Activated effector memory CD4-positive, alpha-beta T cell treated with anti-CD3 and anti-CD28 coated beads, Interleukin-2, amount 50 U/mL, for 16 hours (primary cell): ENCODE measurements around the gene BABAM2.

Experiments
- DNase-seq: peaks from one replicate; pipeline ENCODE4 v3.0.0-alpha.2; 2020

BABAM2 gene

GRCh38 chr2:28172114-28172898, 281.8 kb downstream of the BABAM2 start:
- DNase-seq: no peak

- DNase-seq: no peak
Measured at GRCh38 chr2:28173377-28173776, 282.8 kb downstream of the BABAM2 start.

GRCh38 chr2:28174211-28174610, 283.7 kb downstream of the BABAM2 start:
- no peak for DNase-seq

GRCh38 chr2:28175028-28175427, 284.5 kb downstream of the BABAM2 start:
- DNase-seq: no peak

GRCh38 chr2:28178946-28179345, 288.4 kb downstream of the BABAM2 start:
- DNase-seq: no peak

GRCh38 chr2:28181801-28182200, 291.3 kb downstream of the BABAM2 start:
- DNase-seq: no peak

- no peak for DNase-seq
Measured at GRCh38 chr2:28182348-28182747, 291.8 kb downstream of the BABAM2 start.

- DNase-seq: no peak
Measured at GRCh38 chr2:28185153-28185552, 294.6 kb downstream of the BABAM2 start.

- DNase-seq: no peak
Measured at GRCh38 chr2:28185891-28186290, 295.4 kb downstream of the BABAM2 start.

- DNase-seq: no peak
Measured at GRCh38 chr2:28187186-28187585, 296.7 kb downstream of the BABAM2 start.

GRCh38 chr2:28188436-28188835, 297.9 kb downstream of the BABAM2 start:
- no peak for DNase-seq

GRCh38 chr2:28193630-28194403, 303.3 kb downstream of the BABAM2 start:
- no peak for DNase-seq

- no peak for DNase-seq
Measured at GRCh38 chr2:28199995-28200679, 309.6 kb downstream of the BABAM2 start.

GRCh38 chr2:28201671-28202180, 311.2 kb downstream of the BABAM2 start:
- no peak for DNase-seq

GRCh38 chr2:28202719-28203118, 312.2 kb downstream of the BABAM2 start:
- DNase-seq: no peak

GRCh38 chr2:28206762-28207161, 316.2 kb downstream of the BABAM2 start:
- no peak for DNase-seq

GRCh38 chr2:28209261-28209691, 318.7 kb downstream of the BABAM2 start:
- DNase-seq: no peak

GRCh38 chr2:28209864-28210263, 319.3 kb downstream of the BABAM2 start:
- no peak for DNase-seq

- DNase-seq: no peak
Measured at GRCh38 chr2:28210535-28210934, 320.0 kb downstream of the BABAM2 start.

- no peak for DNase-seq
Measured at GRCh38 chr2:28216331-28216730, 325.8 kb downstream of the BABAM2 start.

GRCh38 chr2:28217042-28217740, 326.7 kb downstream of the BABAM2 start:
- DNase-seq: no peak

- DNase-seq: no peak
Measured at GRCh38 chr2:28219138-28219537, 328.6 kb downstream of the BABAM2 start.
